Neural cell (in vitro differentiated cells): ENCODE data around the gene WNT3. TPM values are rescaled to one million over a fixed set of nuclear protein-coding genes. Genes with fewer than 3 reads are reported as not detected.

Experiments
- H2AFZ ChIP-seq: fragments of 200-600, 300-800 bp; sonication (generic), shearing (Covaris generic); 2 replicates; pipeline ENCODE4 v1.6.0; 2014; ENCODE audit warnings: low read depth, mild to moderate bottlenecking, antibody characterized with exemption, low read length, moderate library complexity
- H3F3A ChIP-seq: fragments of 200-600 bp; shearing (Covaris generic); 2 replicates; pipeline ENCODE4 v1.6.1; 2016; ENCODE audit warnings: mild to moderate bottlenecking, moderate library complexity, mixed read lengths, antibody characterized with exemption, low read length; ENCODE audit not compliant: insufficient read depth, poor library complexity, severe bottlenecking
- H3K27ac ChIP-seq: fragments of 200-600, 300-800 bp; sonication (generic), shearing (Covaris generic); 2 replicates; pipeline ENCODE4 v1.5.1; 2014; ENCODE audit warnings: mild to moderate bottlenecking, low read length, moderate library complexity
- H3K27me3 ChIP-seq: fragments of 300-800, 200-600 bp; sonication (generic), shearing (Covaris generic); 2 replicates; pipeline ENCODE4 v1.6.0; 2014; ENCODE audit warnings: mild to moderate bottlenecking, low read depth, low read length, moderate library complexity; ENCODE audit not compliant: insufficient read depth
- H3K36me3 ChIP-seq: fragments of 300-800, 200-600 bp; sonication (generic), shearing (Covaris generic); 2 replicates; pipeline ENCODE4 v1.5.1; 2014; ENCODE audit warnings: mild to moderate bottlenecking, antibody characterized with exemption, low read length, moderate library complexity; ENCODE audit not compliant: insufficient read depth
- H3K4me2 ChIP-seq: fragments of 300-800, 200-600 bp; sonication (generic), shearing (Covaris generic); 2 replicates; pipeline ENCODE4 v1.6.0; 2014; ENCODE audit warnings: mild to moderate bottlenecking, low read length
- H3K4me3 ChIP-seq: fragments of 300-800, 200-600 bp; sonication (generic), shearing (Covaris generic); 2 replicates; pipeline ENCODE4 v1.5.1; 2014; ENCODE audit warnings: mild to moderate bottlenecking, low read length, moderate library complexity
- H3K79me2 ChIP-seq: fragments of 200-600 bp; shearing (Covaris generic); replicated peaks from 2 replicates; pipeline ENCODE4 v1.6.0; 2014; ENCODE audit warnings: mild to moderate bottlenecking, low read length, moderate library complexity; ENCODE audit not compliant: insufficient read depth
- H3K9ac ChIP-seq: fragments of 300-800, 200-600 bp; sonication (generic), shearing (Covaris generic); 2 replicates; pipeline ENCODE4 v1.6.1; 2016; ENCODE audit warnings: mild to moderate bottlenecking, low read length, mixed read lengths
- H3K9me2 ChIP-seq: fragments of 200-600 bp; shearing (Covaris generic); 2 replicates; pipeline ENCODE4 v1.6.1; 2016; ENCODE audit warnings: mild to moderate bottlenecking, low read length, mixed read lengths; ENCODE audit not compliant: insufficient read depth
- H3K9me3 ChIP-seq: fragments of 200-600, 300-800 bp; sonication (generic), shearing (Covaris generic); 2 replicates; pipeline ENCODE4 v1.6.1; 2016; ENCODE audit warnings: mild to moderate bottlenecking, mixed run types, low read length, moderate library complexity, mixed read lengths
- H4K20me1 ChIP-seq: fragments of 200-600 bp; shearing (Covaris generic); 2 replicates; pipeline ENCODE4 v1.6.1; 2016; ENCODE audit warnings: mild to moderate bottlenecking, mixed run types; ENCODE audit not compliant: insufficient read depth
- CTCF ChIP-seq: fragments of 450-650 bp; IDR thresholded peaks from 2 replicates; pipeline ENCODE4 v1.5.1; 2014; ENCODE audit warnings: antibody characterized with exemption, mild to moderate bottlenecking, moderate library complexity; ENCODE audit not compliant: poor library complexity, severe bottlenecking
- EP300 ChIP-seq: fragments of 450-650 bp; conservative IDR thresholded peaks from 2 replicates; pipeline ENCODE4 v1.6.1; 2014; ENCODE audit warnings: antibody characterized with exemption, mild to moderate bottlenecking, moderate library complexity; ENCODE audit not compliant: poor library complexity, severe bottlenecking
- EZH2 ChIP-seq: fragments of 200-600, 300-800 bp; shearing (Covaris generic), sonication (generic); IDR thresholded peaks from 2 replicates; pipeline ENCODE4 v1.6.1; 2014; ENCODE audit warnings: antibody characterized with exemption, low read length, borderline replicate concordance, mild to moderate bottlenecking; ENCODE audit not compliant: insufficient read depth, poor library complexity, severe bottlenecking
- MXI1 ChIP-seq: fragments of 450-650 bp; conservative IDR thresholded peaks from 2 replicates; pipeline ENCODE4 v1.6.1; 2014; ENCODE audit warnings: antibody characterized with exemption, mild to moderate bottlenecking; ENCODE audit not compliant: poor library complexity, severe bottlenecking
- POLR2AphosphoS5 ChIP-seq: IDR thresholded peaks from 2 replicates; pipeline ENCODE4 v1.6.1; 2012
- RAD21 ChIP-seq: fragments of 450-650 bp; conservative IDR thresholded peaks from 2 replicates; pipeline ENCODE4 v1.6.1; 2014; ENCODE audit warnings: antibody characterized with exemption, mild to moderate bottlenecking, moderate library complexity
- REST ChIP-seq: IDR thresholded peaks from 2 replicates; pipeline ENCODE4 v1.6.1; 2012; ENCODE audit warnings: borderline replicate concordance
- SMC3 ChIP-seq: fragments of 450-650 bp; conservative IDR thresholded peaks from 2 replicates; pipeline ENCODE4 v1.6.1; 2014; ENCODE audit warnings: antibody characterized with exemption, mild to moderate bottlenecking, moderate library complexity; ENCODE audit not compliant: poor library complexity
- TAF1 ChIP-seq: IDR thresholded peaks from 2 replicates; pipeline ENCODE4 v1.6.1; 2012; ENCODE audit warnings: low read depth
- polyA plus RNA-seq: library from polyadenylated mRNA; depleted of rRNA; stranded (reverse); fragments of >200 nt; gene quantifications from 2 replicates; pipeline ENCODE4 v1.2.3, GENCODE V29; 2014

Gene WNT3
- polyA plus RNA-seq, 1 donor from 2014 or later: 7.6 TPM

- Histone ChIP-seq H3K9me3 (no peaks in the 10 kb centered on the region), H3K4me2 (no peak overlapping the region)
These were observed 44.3 kb downstream of the WNT3 start for GRCh38 chr17:46774108-46774737.

GRCh38 chr17:46773676-46774075, 44.8 kb downstream of the WNT3 start:
- TF ChIP-seq RAD21: no peak
- Histone ChIP-seq H3K27me3 (peaks cover 5% of the 10 kb centered on the region), H3K9ac (no peak overlapping the region), H2AFZ (no peak overlapping the region), H3K9me2 (no peaks in the 10 kb centered on the region), H3K4me2 (no peak overlapping the region), H4K20me1 (no peaks in the 10 kb centered on the region), H3K27ac (no peak overlapping the region), H3K79me2 (no peaks in the 10 kb centered on the region), H3K36me3 (no peaks in the 10 kb centered on the region), H3K4me3 (no peak overlapping the region), H3F3A (no peaks in the 10 kb centered on the region), H3K9me3 (no peaks in the 10 kb centered on the region)

More at GRCh38 chr17:46774108-46774737, 44.3 kb downstream of the WNT3 start:
- Histone ChIP-seq H3F3A (no peaks in the 10 kb centered on the region), H4K20me1 (no peaks in the 10 kb centered on the region), H3K27me3 (peaks cover 5% of the 10 kb centered on the region), H3K27ac (no peak overlapping the region), H3K36me3 (no peaks in the 10 kb centered on the region), H3K4me3 (no peak overlapping the region), H2AFZ (no peak overlapping the region), H3K79me2 (no peaks in the 10 kb centered on the region), H3K9me2 (no peaks in the 10 kb centered on the region), H3K9ac (no peak overlapping the region)
- TF ChIP-seq CTCF (no peak), EZH2 (no peak), SMC3 (no peak), MXI1 (no peak), EP300 (no peak), POLR2AphosphoS5 (no peak), RAD21 (no peak), TAF1 (no peak)

- Histone ChIP-seq H2AFZ (no peak overlapping the region), H3K27ac (no peak overlapping the region), H3K4me3 (no peak overlapping the region), H3K9me3 (no peaks in the 10 kb centered on the region), H3F3A (no peaks in the 10 kb centered on the region), H3K27me3 (peaks cover 5% of the 10 kb centered on the region), H3K9ac (no peak overlapping the region), H4K20me1 (no peaks in the 10 kb centered on the region), H3K36me3 (no peaks in the 10 kb centered on the region), H3K9me2 (no peaks in the 10 kb centered on the region), H3K4me2 (no peak overlapping the region), H3K79me2 (no peaks in the 10 kb centered on the region)
- TF ChIP-seq REST: no peak
- TF ChIP-seq CTCF: no peak
- no peak for TF ChIP-seq MXI1
- no peak for TF ChIP-seq POLR2AphosphoS5
- TF ChIP-seq TAF1: no peak
- no peak for TF ChIP-seq SMC3
- no peak for TF ChIP-seq RAD21
- no peak for TF ChIP-seq EP300
These were observed 45.3 kb downstream of the WNT3 start for GRCh38 chr17:46773221-46773605.
